NCI-H748 (cell line): Measurements from ENCODE around the gene MACF1.

Experiments
- DNase-seq: peaks from one replicate; lab custom pipeline; 2025; ENCODE audit not compliant: unreplicated experiment; lab: John Stamatoyannopoulos, UW

Gene MACF1

GRCh38 chr1:39212499-39212898 is 8.0 kb downstream of the MACF1 start:
- DNase-seq = no peak

DNA sequence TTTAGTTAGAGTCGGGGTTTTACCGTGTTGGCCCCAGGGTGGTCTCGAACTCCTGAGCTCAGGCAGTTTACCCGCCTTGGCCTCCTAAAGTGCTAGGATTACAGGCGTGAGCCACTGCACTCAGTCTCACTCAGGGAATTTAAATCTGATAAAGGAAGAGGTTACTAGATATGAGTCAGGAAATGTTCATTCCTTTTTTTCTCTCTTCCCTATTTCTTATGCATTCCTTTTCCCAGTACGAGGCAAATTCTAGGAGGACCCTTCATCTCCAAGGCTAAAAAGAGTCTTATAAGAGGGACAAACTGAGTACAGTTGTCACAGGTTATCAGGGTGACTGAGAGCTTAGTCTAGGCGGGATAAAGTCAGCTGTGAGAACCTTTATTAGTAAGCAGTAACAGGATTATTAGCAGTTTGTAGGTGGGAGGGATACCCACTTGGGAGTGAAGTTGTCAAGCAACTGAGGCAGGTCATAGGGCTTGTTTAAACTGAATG is 9.1 kb downstream of the MACF1 start:
- no peak for DNase-seq

DNA sequence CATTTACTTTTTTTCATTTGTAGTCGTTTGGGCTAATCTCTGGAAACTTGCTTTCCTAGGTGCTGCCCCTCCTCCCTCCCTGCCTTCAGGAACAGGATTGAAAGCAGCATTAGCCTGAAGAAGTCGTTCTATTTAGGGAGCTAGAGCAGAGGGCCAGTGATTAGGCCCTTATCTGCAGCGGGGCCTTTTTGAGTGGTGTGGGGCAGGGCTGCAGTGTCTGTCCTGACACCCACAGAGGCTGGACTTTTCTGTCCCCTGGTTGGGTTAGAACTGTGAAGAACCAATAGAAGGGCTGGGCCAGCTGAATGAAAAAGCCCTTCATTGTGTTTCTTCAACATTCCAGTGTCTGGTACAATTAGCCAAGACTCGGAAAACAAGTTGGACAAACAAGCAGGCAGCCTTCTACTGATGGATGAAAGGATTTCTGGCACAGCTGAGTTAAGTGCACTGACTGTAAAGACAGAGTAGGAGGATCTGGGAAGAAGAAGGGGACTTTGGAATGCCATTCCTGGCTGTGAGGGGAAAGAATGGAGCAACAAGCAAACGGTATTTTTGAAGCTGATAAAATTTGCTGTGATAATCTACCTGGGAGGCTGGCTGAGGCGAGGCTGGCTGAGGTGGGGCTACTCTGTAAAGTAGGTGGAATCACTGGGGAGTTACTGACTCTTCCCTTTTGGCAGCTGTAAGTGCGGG is 9.7 kb downstream of the MACF1 start:
- no peak for DNase-seq

DNA sequence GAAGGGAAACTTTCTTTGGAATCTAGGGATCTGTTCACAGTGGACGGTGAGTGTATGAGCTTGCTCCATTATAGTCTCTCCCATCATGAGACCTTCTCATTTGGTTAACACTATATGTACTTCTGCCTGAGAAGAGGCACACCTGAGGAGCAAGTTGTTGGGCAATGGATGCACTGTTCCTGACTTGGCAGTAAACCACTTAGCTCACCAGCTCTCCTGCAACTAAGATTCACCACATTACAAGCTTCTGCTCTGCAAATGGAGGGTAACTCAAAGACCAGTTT is 10.2 kb downstream of the MACF1 start:
- no peak for DNase-seq

- no peak for DNase-seq
Measured at GRCh38 chr1:39214998-39215873, 10.7 kb downstream of the MACF1 start.

- DNase-seq = no peak
Measured at GRCh38 chr1:39216771-39217170, 12.3 kb downstream of the MACF1 start.

GRCh38 chr1:39220891-39221870 is 16.7 kb downstream of the MACF1 start:
- DNase-seq = no peak

- DNase-seq = no peak
Measured at GRCh38 chr1:39224295-39224829, 19.9 kb downstream of the MACF1 start.

GRCh38 chr1:39226836-39227235 is 22.3 kb downstream of the MACF1 start:
- no peak for DNase-seq

DNA sequence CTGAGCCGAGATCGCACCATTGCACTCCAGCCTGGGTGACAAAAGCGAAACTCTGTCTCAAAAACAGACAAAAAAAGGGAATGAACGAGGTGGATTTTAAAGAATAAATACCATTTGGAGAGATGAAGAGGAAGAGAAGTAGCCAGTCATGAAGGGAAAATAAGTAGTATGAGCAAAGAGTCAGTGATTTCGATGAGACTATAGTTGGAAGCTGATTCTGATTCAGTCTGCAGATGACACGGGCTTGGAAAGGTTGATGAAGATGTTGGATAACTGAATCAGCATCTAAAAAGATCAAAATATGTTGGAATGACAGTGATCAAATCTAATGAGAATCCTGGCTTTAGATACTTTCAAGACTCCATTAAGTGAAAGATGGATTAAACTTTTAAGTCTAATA is 23.8 kb downstream of the MACF1 start:
- no peak for DNase-seq

DNA sequence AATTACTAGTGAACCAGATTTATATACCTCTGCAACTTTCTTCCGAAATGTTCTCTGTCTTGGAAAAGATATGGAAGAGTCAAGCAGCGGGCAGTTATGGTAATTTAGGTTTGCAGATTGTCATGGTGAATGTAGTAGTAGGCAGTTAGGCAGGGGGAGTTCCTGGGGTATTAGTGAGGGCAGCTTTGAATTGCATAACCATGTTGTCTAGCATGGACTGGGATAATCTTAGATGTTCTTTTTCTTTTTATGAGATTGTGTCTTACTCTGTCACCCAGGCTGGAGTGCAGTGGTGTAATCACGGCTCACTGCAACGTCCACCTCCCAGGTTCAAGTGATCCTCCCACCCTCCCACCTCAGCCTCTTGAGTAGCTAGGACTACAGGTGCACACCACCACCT is 25.0 kb downstream of the MACF1 start:
- no peak for DNase-seq

GRCh38 chr1:39230261-39231190 is 26.0 kb downstream of the MACF1 start:
- DNase-seq = no peak

- no peak for DNase-seq
Measured at GRCh38 chr1:39236971-39237370, 32.5 kb downstream of the MACF1 start.

DNA sequence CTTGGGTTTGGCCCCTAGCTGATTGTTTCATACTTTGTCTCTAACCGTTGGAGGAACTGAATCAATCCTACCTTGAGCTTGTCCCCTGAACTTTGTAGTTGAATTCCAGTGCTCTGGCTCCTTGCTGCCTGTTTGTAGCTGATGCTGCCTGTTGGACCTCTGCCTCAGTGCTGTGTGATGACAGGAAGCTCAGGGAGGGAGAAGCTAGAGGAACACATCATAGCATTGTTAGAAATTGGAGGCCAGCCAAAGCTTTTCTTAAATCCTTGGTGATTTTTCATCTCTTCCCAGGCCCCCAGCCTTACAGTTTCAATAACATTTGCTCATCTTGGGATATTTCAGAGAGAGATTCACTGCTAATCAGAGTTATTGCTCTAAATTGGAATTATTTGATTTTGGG is 34.0 kb downstream of the MACF1 start:
- DNase-seq = no peak

- no peak for DNase-seq
Measured at GRCh38 chr1:39239968-39240367, 35.5 kb downstream of the MACF1 start.

GRCh38 chr1:39243302-39243701 is 38.8 kb downstream of the MACF1 start:
- DNase-seq = no peak

GRCh38 chr1:39250460-39251240 is 46.2 kb downstream of the MACF1 start:
- DNase-seq = no peak

DNA sequence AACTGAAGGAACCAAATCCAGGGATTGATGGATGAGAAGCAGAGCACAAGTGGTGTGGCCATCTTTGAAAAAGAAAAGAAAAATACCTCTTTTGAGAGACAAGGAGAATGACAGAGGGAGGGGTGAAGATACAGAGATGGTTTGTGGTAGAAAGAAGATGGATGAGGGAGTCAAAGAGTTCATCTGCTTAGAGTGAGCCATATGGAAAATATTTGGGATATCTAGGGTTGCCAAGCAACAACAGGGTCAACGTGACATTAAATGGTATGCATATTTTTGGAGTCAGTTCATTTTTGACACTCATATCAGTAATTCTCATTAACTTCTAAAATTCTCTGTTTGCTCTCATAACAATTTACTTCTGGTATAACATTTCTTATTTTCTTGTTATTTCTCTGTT is 50.7 kb downstream of the MACF1 start:
- DNase-seq = no peak
